Activated CD8-positive, alpha-beta memory T cell treated with anti-CD3 and anti-CD28 coated beads, Interleukin-2, amount 10 ng/mL, durations not matched to agents 7 days and 5 days (primary cell): Measurements from ENCODE around the gene EEF1A2. TPM values are rescaled to one million over a fixed set of nuclear protein-coding genes. Genes with fewer than 3 reads are reported as not detected.

Experiments
- ATAC-seq: fragments of 150-1000 bp; cut with Tn5 transposase; one replicate; pipeline ENCODE4 v1.10.0; 2021; ENCODE audit warnings: moderate library complexity
- CTCF ChIA-PET: fragments of 350-600 bp; sonication (Branson Sonifier 250); formaldehyde crosslinking; loops from one replicate; lab custom pipeline; 2021; ENCODE audit warnings: antibody characterized with exemption; lab: Charles Lee
- DNase-seq: peaks from one replicate; pipeline ENCODE4 v3.0.0-alpha.2; 2020
- H3K27ac Mint-ChIP-seq: one replicate; pipeline ENCODE4 v1.8.0; 2021; ENCODE audit warnings: mild to moderate bottlenecking, mixed read lengths
- H3K27me3 Mint-ChIP-seq: one replicate; pipeline ENCODE4 v1.8.0; 2021; ENCODE audit warnings: mixed read lengths
- H3K36me3 Mint-ChIP-seq: one replicate; pipeline ENCODE4 v1.8.0; 2021; ENCODE audit warnings: mild to moderate bottlenecking, mixed read lengths
- H3K4me1 Mint-ChIP-seq: one replicate; pipeline ENCODE4 v1.8.0; 2021; ENCODE audit warnings: mixed read lengths
- H3K4me3 Mint-ChIP-seq: one replicate; pipeline ENCODE4 v1.8.0; 2021; ENCODE audit warnings: mild to moderate bottlenecking, moderate library complexity, mixed read lengths
- H3K9me3 Mint-ChIP-seq: one replicate; pipeline ENCODE4 v1.8.0; 2022; ENCODE audit warnings: low read depth, mixed read lengths
- total RNA-seq, 2 experiments: library from RNA; stranded (reverse); gene quantifications; one replicate each; pipeline ENCODE4 v1.2.3, GENCODE V29; 2021

The EEF1A2 gene
- total RNA-seq, 2 experiments from 2014 or later, result 0.84 TPM; not detected in 1

DNA sequence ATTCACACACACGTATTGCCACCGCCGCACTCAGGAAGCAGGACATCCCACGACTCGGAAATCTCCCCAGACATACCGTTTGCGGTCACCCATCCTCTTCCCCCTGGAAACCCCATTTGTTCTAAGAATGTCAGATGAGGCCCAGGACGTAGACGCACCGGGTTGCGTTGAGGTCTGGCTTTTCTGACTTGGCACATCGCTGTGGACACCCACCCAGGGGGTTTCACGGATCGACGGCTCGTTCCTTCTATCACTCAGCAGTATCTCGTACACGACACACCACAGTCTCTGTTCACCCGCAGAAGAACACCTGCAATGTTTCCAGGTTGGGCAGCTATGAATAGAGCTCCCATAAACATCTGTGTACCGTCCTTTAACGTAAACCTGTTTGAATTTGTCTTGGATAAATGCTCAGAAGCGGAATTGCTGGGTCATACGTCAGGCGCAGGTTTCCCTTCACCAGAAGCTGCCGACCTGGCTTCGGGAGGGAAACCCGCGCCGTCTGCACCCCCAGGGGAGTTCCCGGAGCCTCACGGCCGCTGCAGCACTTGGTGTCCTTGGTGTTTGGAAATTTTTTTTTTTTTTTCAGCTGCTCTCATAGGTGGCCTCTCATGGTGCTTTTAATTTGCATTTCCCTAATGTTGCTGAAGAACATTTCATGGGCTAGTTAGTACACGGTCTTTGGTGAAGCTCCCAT is 9.3 kb upstream of the EEF1A2 start:
- Mint-ChIP-seq H3K9me3 (no peaks in the 10 kb centered on the region), H3K4me1 (peaks cover 12% of the 10 kb centered on the region), H3K27me3 (peaks cover 49% of the 10 kb centered on the region), H3K4me3 (no peak overlapping the region), H3K27ac (no peak overlapping the region), H3K36me3 (no peaks in the 10 kb centered on the region)
- CTCF ChIA-PET, result interaction anchor here (0.8 to 1.6 kb wide), 2 partner anchors 12 to 29 kb away, joined by 3 to 7 read pairs; partner anchors contain the start of gene PTK6
- ATAC-seq (no peak), DNase-seq (no peak)

DNA sequence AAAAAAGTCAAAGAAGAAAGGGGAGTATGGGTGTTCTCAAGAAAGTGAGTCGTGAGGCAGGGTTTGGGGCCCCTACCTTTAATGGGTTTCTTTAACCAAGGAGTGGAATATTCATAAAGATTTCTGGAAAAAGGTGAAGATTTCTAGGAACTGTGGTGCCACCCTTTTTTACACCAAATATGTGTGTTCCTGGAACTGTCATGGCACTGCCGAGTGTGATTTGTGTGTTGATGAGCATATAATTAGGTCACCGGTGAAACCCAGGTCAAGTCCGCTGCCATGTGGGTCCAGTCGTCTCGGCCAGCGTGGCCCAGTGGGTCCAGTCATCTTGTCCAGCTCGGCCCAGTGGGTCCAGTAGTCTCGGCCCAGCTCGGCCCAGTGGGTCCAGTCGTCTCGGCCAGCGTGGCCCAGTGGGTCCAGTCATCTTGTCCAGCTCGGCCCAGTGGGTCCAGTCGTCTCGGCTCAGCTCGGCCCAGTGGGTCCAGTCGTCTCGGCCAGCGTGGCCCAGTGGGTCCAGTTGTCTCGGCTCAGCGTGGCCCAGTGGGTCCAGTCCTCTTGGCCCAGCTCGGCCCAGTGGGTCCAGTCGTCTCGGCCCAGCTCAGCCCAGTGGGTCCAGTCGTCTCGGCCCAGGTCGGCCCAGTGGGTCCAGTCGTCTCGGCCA is 8.3 kb upstream of the EEF1A2 start:
- peaks cover 12% of the 10 kb centered on the region for H3K4me1 Mint-ChIP-seq
- no peaks in the 10 kb centered on the region for H3K36me3 Mint-ChIP-seq
- H3K27ac Mint-ChIP-seq, result no peak overlapping the region
- no peaks in the 10 kb centered on the region for H3K9me3 Mint-ChIP-seq
- H3K4me3 Mint-ChIP-seq, result no peak overlapping the region
- ATAC-seq (no peak), DNase-seq (no peak)
- H3K27me3 Mint-ChIP-seq, result peaks cover 40% of the 10 kb centered on the region
- CTCF ChIA-PET, result interaction anchor here (1.6 kb wide), 1 partner anchor 11 kb away, joined by 7 read pairs; no protein-coding TSS in a partner anchor

DNA sequence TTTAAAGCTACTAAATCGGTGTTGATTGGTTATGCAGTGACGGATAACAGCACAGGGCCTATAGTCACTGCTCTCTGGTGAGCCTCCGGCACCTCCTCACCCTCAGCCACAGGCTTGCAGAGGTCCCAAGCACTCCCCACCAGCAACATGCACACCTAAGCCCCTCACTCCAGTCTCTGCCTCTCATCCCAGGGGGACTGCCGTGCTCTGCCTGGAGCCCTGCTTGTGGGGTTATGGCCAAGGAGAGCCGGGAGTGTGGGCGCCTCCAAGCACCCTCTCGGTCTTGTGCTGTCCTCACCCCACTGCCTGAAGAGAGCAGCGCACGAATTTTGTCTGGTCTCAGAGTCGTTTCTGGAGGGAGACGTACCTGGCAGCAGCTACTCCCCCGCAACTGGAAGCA is 6.8 kb upstream of the EEF1A2 start:
- ATAC-seq (no peak), DNase-seq (no peak)
- Mint-ChIP-seq H3K4me1 (peaks cover 12% of the 10 kb centered on the region), H3K4me3 (no peak overlapping the region), H3K27ac (no peak overlapping the region), H3K27me3 (peaks cover 36% of the 10 kb centered on the region), H3K36me3 (no peaks in the 10 kb centered on the region), H3K9me3 (no peaks in the 10 kb centered on the region)
- CTCF ChIA-PET, result interaction anchor here (0.8 kb wide), 1 partner anchor 10 kb away, joined by 6 read pairs; no protein-coding TSS in a partner anchor

DNA sequence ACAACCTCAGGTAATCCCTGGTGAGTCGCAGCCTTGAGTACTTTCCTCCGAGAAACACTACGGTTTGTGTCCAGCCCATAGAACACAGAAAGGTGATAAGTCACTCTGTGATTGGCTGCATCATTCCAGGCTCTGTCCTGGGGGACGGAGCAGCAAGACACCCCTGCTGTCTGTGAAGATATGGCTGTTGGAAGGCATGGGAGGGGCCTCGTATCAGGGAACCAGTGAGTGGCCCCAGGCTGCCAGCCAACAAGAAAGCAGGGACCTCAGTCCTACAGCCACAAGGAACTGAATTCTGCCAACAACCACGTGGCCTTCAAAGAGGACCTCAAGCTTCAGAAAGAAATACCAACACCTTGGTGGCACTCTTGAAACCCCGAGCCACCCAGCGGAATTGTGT is 6.4 kb upstream of the EEF1A2 start:
- H3K4me1 Mint-ChIP-seq, result peaks cover 12% of the 10 kb centered on the region
- H3K9me3 Mint-ChIP-seq, result no peaks in the 10 kb centered on the region
- H3K4me3 Mint-ChIP-seq, result no peak overlapping the region
- ATAC-seq, result no peak
- no peaks in the 10 kb centered on the region for H3K36me3 Mint-ChIP-seq
- DNase-seq, result no peak
- H3K27me3 Mint-ChIP-seq, result peaks cover 34% of the 10 kb centered on the region
- CTCF ChIA-PET, result no interaction called here
- no peak overlapping the region for H3K27ac Mint-ChIP-seq

DNA sequence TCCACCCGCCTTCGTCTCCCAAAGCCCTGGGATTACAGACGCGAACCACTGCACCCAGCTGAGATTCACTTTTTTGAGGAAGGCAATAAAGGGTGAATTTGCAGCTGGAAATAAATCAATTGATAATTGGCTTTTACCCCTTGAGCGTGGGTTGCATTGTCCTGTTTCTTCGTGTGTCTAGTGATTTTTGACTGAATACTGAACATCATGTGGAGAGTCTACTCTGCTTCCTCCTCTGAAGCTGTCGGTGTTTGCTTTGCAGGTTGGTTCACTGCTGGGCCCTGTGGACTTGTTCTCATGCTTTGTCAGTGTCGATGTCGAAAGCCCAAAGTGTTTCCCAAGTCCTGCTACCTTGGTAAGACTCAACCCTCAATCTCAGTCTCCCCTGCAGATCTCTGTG is 5.8 kb upstream of the EEF1A2 start:
- no peaks in the 10 kb centered on the region for H3K36me3 Mint-ChIP-seq
- H3K27ac Mint-ChIP-seq, result no peak overlapping the region

DNA sequence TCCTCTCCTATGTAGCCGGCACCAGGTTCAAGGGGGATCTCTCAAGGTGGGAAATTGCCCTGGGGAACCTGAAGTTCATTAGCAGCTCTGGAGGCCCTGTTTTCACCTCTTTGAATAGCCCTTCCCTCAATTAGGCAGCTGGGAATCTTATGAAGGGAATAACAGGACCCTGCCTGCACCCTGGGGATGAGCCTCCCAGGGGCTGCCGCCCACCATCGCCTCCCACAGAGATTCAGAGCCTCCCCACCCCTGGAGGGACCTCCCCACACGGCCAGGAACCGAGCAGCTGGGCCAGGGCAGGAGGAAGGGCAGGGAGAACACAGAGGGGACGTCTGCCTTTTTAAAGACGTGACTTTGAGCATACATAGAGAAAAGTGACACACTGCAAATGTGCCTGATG is 4.6 kb upstream of the EEF1A2 start:
- H3K9me3 Mint-ChIP-seq, result no peaks in the 10 kb centered on the region
- H3K36me3 Mint-ChIP-seq, result no peaks in the 10 kb centered on the region
- no peak overlapping the region for H3K27ac Mint-ChIP-seq
- peaks cover 12% of the 10 kb centered on the region for H3K4me1 Mint-ChIP-seq
- CTCF ChIA-PET, result no interaction called here
- ATAC-seq (no peak), DNase-seq (no peak)
- peaks cover 26% of the 10 kb centered on the region for H3K27me3 Mint-ChIP-seq
- H3K4me3 Mint-ChIP-seq, result no peak overlapping the region

More for the DNA sequence above, 5.8 kb upstream of the EEF1A2 start:
- ATAC-seq (no peak), DNase-seq (no peak)
- H3K9me3 Mint-ChIP-seq, result no peaks in the 10 kb centered on the region
- CTCF ChIA-PET, result no interaction called here
- peaks cover 12% of the 10 kb centered on the region for H3K4me1 Mint-ChIP-seq
- H3K27me3 Mint-ChIP-seq, result peaks cover 32% of the 10 kb centered on the region
- H3K4me3 Mint-ChIP-seq, result no peak overlapping the region

DNA sequence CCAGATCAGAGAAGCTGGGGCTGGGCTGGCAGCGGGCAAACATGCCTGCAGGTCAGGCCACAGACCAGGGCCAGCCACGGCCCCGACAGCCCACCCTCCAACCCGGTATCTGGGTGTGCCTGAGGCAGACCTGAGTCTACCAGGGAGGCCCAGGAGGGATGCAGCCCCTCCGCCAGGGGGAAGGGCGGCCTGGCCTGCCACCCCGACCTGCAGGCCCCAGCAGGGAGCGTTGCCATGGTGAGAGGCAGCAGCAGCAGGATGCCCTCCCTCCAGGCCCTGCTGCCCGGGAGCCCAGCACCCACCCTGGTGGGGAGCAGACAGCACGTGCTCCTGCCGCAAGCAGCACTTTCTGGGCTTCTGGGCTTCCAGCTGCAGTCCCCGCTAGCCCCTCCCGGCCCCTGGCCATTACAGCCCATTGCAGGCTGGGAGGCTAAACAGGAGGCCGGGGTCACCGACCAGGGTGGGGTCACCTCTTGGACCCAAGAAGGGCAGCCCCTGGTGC is 3.8 kb upstream of the EEF1A2 start:
- CTCF ChIA-PET, result no interaction called here
- DNase-seq (no peak), ATAC-seq (no peak)
- H3K36me3 Mint-ChIP-seq, result no peaks in the 10 kb centered on the region
- no peak overlapping the region for H3K27ac Mint-ChIP-seq
- H3K27me3 Mint-ChIP-seq, result peaks cover 22% of the 10 kb centered on the region
- H3K9me3 Mint-ChIP-seq, result no peaks in the 10 kb centered on the region
- H3K4me1 Mint-ChIP-seq, result peaks cover 7% of the 10 kb centered on the region
- no peak overlapping the region for H3K4me3 Mint-ChIP-seq

DNA sequence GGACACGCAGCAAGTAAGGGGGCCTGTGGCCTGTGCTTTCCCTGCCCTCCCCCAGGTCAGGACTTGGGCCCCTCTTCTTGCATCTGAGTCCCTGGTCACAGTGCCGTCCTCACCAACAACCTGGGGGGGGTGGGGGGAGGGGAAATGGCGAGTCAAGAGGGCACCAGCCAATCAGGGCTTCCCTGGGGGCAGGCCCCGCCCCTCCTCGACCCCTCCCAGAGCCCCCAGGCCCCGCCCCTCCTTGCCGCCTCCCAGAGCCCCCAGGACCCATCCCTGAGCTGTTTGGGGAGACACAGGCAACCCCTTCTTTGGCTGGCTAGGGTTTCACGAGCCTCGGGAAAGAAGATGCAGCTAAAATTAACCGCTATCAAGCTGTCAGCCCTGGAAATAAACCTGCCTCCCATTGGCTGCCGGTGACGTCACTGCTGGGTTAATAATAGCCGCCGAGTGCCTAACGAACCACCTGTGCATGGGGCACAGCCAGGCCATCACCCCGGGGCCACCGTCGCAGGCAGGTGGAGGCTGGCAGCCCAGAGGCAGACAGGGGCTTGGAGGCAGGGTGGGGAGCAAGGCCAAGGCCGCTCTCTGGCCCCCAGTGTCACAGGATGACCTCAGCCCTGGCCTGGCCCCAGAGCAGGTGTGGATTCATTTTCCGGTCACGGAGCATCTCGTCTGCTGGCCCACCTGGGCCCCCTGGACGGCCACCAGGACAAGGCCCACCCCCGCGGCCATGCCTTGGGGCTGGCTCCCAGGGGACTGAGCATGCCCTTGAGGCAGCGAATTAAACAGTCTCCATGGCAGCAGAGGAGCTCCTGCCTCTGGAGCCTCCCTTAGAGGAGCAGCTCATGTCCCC is 3.2 kb upstream of the EEF1A2 start:
- no peaks in the 10 kb centered on the region for H3K36me3 Mint-ChIP-seq
- DNase-seq (no peak), ATAC-seq (no peak)
- CTCF ChIA-PET, result no interaction called here
- peaks cover 5% of the 10 kb centered on the region for H3K4me1 Mint-ChIP-seq
- no peaks in the 10 kb centered on the region for H3K9me3 Mint-ChIP-seq
- H3K27ac Mint-ChIP-seq, result no peak overlapping the region
- no peak overlapping the region for H3K4me3 Mint-ChIP-seq
- peaks cover 29% of the 10 kb centered on the region for H3K27me3 Mint-ChIP-seq

DNA sequence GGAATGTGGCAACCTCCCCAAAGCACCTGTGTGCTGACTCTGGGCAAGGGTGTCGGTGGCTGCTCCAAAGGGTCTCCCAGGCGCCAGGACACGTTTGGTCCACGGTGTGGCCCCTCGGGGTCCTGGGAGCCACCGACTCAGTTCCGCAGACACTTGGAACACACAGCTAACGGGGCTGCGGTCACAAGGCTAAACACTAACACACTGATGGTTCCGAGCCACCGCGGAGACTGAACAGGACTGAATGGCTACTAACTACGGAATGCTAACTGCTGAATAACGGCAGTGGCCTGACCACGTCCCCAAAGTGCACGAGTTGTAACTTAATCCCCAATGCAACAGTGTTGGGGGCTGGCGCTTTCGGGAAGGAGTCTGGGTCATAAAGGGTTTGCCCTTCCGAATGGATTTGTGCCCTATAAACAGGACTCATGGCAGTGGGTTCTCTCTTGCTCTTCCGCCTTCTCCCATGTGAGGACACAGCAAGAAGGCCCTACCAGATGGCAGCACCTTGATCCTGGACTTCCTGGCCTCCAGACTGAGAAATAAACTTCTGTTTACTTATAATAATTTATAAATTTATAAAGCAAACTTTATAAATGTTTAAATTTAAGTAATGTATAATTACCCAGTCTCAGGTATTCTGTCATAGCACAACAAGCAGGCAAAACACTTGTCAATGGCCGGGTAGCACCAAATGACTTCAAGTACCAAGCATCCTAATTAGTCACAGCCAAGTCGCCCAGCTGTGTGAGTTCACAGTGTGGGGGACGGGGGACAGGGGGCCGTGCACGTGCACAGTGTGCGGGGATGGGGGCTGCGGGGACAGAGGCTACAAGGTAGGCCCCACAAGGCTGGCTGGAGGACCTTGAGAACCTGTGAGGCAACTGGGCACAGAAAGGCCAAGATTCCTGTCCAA is 2.3 kb upstream of the EEF1A2 start:
- no peak overlapping the region for H3K27ac Mint-ChIP-seq
- DNase-seq (no peak), ATAC-seq (no peak)
- H3K4me3 Mint-ChIP-seq, result no peak overlapping the region
- H3K4me1 Mint-ChIP-seq, result no peaks in the 10 kb centered on the region
- H3K27me3 Mint-ChIP-seq, result peaks cover 36% of the 10 kb centered on the region
- H3K9me3 Mint-ChIP-seq, result no peaks in the 10 kb centered on the region
- CTCF ChIA-PET, result no interaction called here
- H3K36me3 Mint-ChIP-seq, result no peaks in the 10 kb centered on the region

DNA sequence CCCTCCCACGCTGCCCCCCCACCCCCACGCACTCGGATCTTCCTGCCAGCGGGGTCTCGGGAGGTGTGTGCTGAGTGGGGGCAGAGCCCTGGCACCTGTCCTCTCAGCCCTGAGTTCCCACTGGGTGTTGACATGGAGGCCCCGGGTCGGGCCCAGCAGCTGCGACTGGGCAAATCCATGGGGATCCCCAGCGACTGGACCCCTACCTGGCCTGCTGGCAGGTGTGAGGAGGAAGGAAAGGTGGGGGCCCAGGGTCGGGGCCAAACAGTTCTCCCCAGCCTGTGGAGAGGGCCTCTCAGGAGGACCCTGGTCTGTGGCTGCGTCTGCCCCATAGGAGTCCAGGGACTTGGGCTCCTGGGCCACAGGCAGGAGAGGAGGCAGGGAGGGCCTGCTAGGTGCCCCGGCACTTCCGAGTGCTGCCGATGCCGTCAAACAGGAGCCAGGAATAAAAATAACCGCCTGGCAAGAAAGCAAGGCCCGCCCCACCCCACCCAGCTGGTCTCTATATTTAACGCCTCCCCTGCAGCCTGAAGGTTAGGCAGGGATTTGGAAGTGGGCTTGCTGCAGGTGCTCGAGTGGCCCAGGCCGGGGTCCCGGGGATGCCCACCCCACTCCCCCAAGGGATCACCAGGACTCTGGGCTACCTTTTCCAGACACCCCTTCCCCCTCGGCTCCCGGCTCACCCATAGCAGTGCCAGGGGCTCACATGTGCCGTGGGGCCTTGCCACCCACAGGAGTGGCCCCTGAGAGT is 1.4 kb upstream of the EEF1A2 start:
- Mint-ChIP-seq H3K4me3 (no peak overlapping the region), H3K27me3 (peaks cover 37% of the 10 kb centered on the region), H3K27ac (no peak overlapping the region), H3K9me3 (no peaks in the 10 kb centered on the region), H3K4me1 (no peaks in the 10 kb centered on the region), H3K36me3 (no peaks in the 10 kb centered on the region)
- CTCF ChIA-PET, result no interaction called here
- ATAC-seq, result no peak
- no peak for DNase-seq

DNA sequence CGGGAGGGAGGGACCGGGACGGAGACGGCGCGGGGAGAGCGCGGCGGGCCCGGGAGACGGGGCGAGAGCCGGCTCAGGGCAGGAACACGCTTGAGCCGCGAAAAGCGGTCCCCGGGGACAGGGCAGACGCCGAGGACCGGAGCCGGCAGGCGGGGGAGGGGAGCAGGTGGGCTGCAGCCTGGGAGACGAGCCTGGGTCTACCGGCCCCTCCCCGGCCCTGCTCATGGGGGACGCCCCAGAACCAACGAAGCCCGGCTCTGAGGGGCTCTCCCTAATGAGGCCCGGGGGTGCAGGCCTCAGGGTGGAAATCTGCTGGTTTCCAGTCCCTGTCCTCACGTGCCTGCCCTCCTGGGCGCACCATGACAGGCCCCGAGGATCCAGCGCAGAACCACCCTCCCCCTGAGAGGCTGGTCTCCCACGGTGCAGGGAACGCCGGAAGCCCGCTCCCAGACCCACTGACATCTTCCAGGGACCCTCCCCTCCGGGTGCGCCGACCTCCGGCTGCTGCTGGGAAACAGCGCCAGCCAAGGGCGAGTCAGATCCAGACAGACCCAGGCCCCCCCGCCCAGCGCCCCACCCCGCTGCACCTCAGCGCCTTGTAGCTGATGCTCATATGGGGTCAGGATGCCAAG is 571 bp upstream of the EEF1A2 start:
- ATAC-seq (no peak), DNase-seq (no peak)
- H3K4me1 Mint-ChIP-seq, result no peaks in the 10 kb centered on the region
- no peak overlapping the region for H3K27ac Mint-ChIP-seq
- H3K4me3 Mint-ChIP-seq, result no peak overlapping the region
- H3K27me3 Mint-ChIP-seq, result peaks cover 32% of the 10 kb centered on the region
- CTCF ChIA-PET, result no interaction called here
- H3K9me3 Mint-ChIP-seq, result no peaks in the 10 kb centered on the region
- no peaks in the 10 kb centered on the region for H3K36me3 Mint-ChIP-seq
